ENCODE results near the gene CBY2. TPM values are rescaled to one million over a fixed set of nuclear protein-coding genes. Genes with fewer than 3 reads are reported as not detected.

The CBY2 gene
- total RNA-seq, 1 experiment from 2014 or later, result not detected

GRCh38 chr13:45721203-45721731 is 19.1 kb downstream of the CBY2 start:
- no peaks in the 10 kb centered on the region for H3K9me3 ChIP-seq (ENCODE audit: control insufficient read depth in 1 of 2, insufficient read depth in 1 of 2, low read depth in 1 of 2, low read length in 2 of 2)
- ChIA-PET CTCF (no interaction called here), RAD21 (ENCODE audit: low non-redundant PET in 1 of 2, low total read pairs in 2 of 2, uncharacterized antibody in 2 of 2, unreplicated experiment in 2 of 2) (no interaction called here), POLR2A (no interaction called here)
- ATAC-seq (no peak), DNase-seq (ENCODE audit: low read depth, low spot score) (no peak)
- no peak overlapping the region for H3K4me3 ChIP-seq (replicated peaks in 1 of 2; ENCODE audit: low read depth in 1 of 2, low read length in 2 of 2)
- peaks cover 16% of the 10 kb centered on the region for H3K27me3 ChIP-seq (ENCODE audit: insufficient read depth, low read length)
- H3K4me2 ChIP-seq (ENCODE audit: low read length), result no peak overlapping the region
- no peak overlapping the region for H3K27ac ChIP-seq (ENCODE audit: low read depth, low read length)
- H3K9ac ChIP-seq (ENCODE audit: low read length), result no peak overlapping the region
- H3K4me1 ChIP-seq (ENCODE audit: control insufficient read depth in 1 of 2, insufficient read depth in 2 of 2, low read length in 2 of 2), result no peaks in the 10 kb centered on the region
- H3K9me2 ChIP-seq (ENCODE audit: insufficient read depth), result no peaks in the 10 kb centered on the region
- no peaks in the 10 kb centered on the region for H4K20me1 ChIP-seq (ENCODE audit: insufficient read depth)
- no peaks in the 10 kb centered on the region for H3K79me2 ChIP-seq (ENCODE audit: insufficient read depth, low read length)
- TF ChIP-seq RAD21 (IDR thresholded peaks at IDR 0.05; ENCODE audit: low read depth) (no peak), SRF (IDR thresholded peaks at IDR 0.05; ENCODE audit: low read depth) (no peak), TCF7L2 (IDR thresholded peaks at IDR 0.05; ENCODE audit: borderline replicate concordance, extremely low read depth, insufficient read depth, insufficient read length) (no peak), EZH2phosphoT487 (IDR thresholded peaks at IDR 0.05; ENCODE audit: borderline replicate concordance) (no peak), ATF3 (IDR thresholded peaks at IDR 0.05) (no peak), CEBPB (IDR thresholded peaks at IDR 0.05; ENCODE audit: low read depth) (no peak), JUND (IDR thresholded peaks at IDR 0.05) (no peak), YY1 (IDR thresholded peaks at IDR 0.05; ENCODE audit: extremely low read depth, insufficient replicate concordance, low read depth, low read length) (no peak), EZH2 (IDR thresholded peaks at IDR 0.05) (no peak), MAX (IDR thresholded peaks at IDR 0.05) (no peak), FOSL1 (IDR thresholded peaks at IDR 0.05; ENCODE audit: low read depth) (no peak), POLR2AphosphoS5 (IDR thresholded peaks at IDR 0.05; ENCODE audit: low read depth, low read length) (no peak), SIN3A (IDR thresholded peaks at IDR 0.05; ENCODE audit: low read depth) (no peak), ZNF274 (IDR thresholded peaks at IDR 0.05; ENCODE audit: low read depth, low read length) (no peak), POLR2A (IDR thresholded peaks at IDR 0.05; ENCODE audit: borderline replicate concordance, extremely low read depth, insufficient read depth, insufficient read length) (no peak), EGR1 (IDR thresholded peaks at IDR 0.05; ENCODE audit: low read depth) (no peak)
- TF ChIP-seq, protein P1, sequence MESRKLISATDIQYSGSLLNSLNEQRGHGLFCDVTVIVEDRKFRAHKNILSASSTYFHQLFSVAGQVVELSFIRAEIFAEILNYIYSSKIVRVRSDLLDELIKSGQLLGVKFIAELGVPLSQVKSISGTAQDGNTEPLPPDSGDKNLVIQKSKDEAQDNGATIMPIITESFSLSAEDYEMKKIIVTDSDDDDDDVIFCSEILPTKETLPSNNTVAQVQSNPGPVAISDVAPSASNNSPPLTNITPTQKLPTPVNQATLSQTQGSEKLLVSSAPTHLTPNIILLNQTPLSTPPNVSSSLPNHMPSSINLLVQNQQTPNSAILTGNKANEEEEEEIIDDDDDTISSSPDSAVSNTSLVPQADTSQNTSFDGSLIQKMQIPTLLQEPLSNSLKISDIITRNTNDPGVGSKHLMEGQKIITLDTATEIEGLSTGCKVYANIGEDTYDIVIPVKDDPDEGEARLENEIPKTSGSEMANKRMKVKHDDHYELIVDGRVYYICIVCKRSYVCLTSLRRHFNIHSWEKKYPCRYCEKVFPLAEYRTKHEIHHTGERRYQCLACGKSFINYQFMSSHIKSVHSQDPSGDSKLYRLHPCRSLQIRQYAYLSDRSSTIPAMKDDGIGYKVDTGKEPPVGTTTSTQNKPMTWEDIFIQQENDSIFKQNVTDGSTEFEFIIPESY (IDR thresholded peaks at IDR 0.05; ENCODE audit: extremely low read depth, insufficient replicate concordance, low read length), result no peak
- intact Hi-C loops (cut with micrococcal nuclease), result no loop called here
- no peaks in the 10 kb centered on the region for H3K36me3 ChIP-seq (ENCODE audit: control insufficient read depth in 1 of 2, insufficient read depth in 2 of 2, low read length in 2 of 2)
- BruUV-seq (replicated peaks), result no TSS peak
- H2AFZ ChIP-seq (ENCODE audit: low read depth, low read length, poor library complexity, severe bottlenecking), result no peak overlapping the region

All from HCT116 (cell line).